HEK293 (cell line): Measurements from ENCODE around the gene URM1.

Experiments
- CTCF ChIP-seq: fragments of 450-650 bp; formaldehyde crosslinking; IDR thresholded peaks from 2 replicates; pipeline ENCODE4 v1.5.1; 2016; ENCODE audit warnings: missing biosample characterization, missing genetic modification characterization
- PATZ1 ChIP-seq: fragments of 450-650 bp; formaldehyde crosslinking; IDR thresholded peaks from 2 replicates; pipeline ENCODE4 v1.5.1; 2016; ENCODE audit warnings: missing biosample characterization, missing genetic modification characterization
- REST ChIP-seq: fragments of 450-650 bp; formaldehyde crosslinking; IDR thresholded peaks from 2 replicates; pipeline ENCODE4 v1.5.1; 2016; ENCODE audit warnings: missing biosample characterization, missing genetic modification characterization
- TRIM28 ChIP-seq: IDR thresholded peaks from 2 replicates; pipeline ENCODE4 v1.6.1; 2011; ENCODE audit warnings: low read length, control low read depth, borderline replicate concordance
- YY1 ChIP-seq: fragments of 450-650 bp; formaldehyde crosslinking; IDR thresholded peaks from 2 replicates; pipeline ENCODE4 v1.5.1; 2018; ENCODE audit warnings: missing biosample characterization, missing genetic modification characterization
- ZNF239 ChIP-seq: fragments of 450-650 bp; formaldehyde crosslinking; IDR thresholded peaks from 2 replicates; pipeline ENCODE4 v1.5.1; 2016; ENCODE audit warnings: missing biosample characterization, missing genetic modification characterization
- ZNF510 ChIP-seq: fragments of 450-650 bp; formaldehyde crosslinking; IDR thresholded peaks from 2 replicates; pipeline ENCODE4 v1.5.1; 2018; ENCODE audit warnings: mild to moderate bottlenecking, missing genetic modification characterization, missing biosample characterization; ENCODE audit not compliant: insufficient replicate concordance
- ZNF561 ChIP-seq: fragments of 450-650 bp; IDR thresholded peaks from 2 replicates; pipeline ENCODE4 v1.5.1; 2018; ENCODE audit warnings: missing biosample characterization, missing genetic modification characterization, borderline replicate concordance
- ZNF654 ChIP-seq: fragments of 450-650 bp; formaldehyde crosslinking; IDR thresholded peaks from 2 replicates; pipeline ENCODE4 v1.5.1; 2016; ENCODE audit warnings: low read depth, missing biosample characterization, missing genetic modification characterization

GRCh38 chr9:128421482-128421996 lies 50.4 kb downstream of the URM1 start:
- TF ChIP-seq PATZ1 (tag by site-specific recombination) = no peak; the same call in 1 of the 2 replicates
- TF ChIP-seq TRIM28 = no peak
- no peak for TF ChIP-seq ZNF510
- TF ChIP-seq REST (tag by site-specific recombination) = no peak
- no peak for TF ChIP-seq CTCF (tag by site-specific recombination)
- TF ChIP-seq ZNF561 (tag by site-specific recombination) = no peak
- TF ChIP-seq ZNF654 (tag by site-specific recombination) = no peak
- no peak for TF ChIP-seq ZNF239 (tag by site-specific recombination)
- no peak for TF ChIP-seq YY1 (tag by site-specific recombination)
